Epithelial cell of proximal tubule (primary cell): ENCODE data around the gene GGNBP2. TPM values are rescaled to one million over a fixed set of nuclear protein-coding genes. Genes with fewer than 3 reads are reported as not detected.

Experiments used
- DNase-seq: peaks from one replicate; pipeline ENCODE4 v3.0.0-alpha.2; 2011; ENCODE audit warnings: low read depth
- H3K4me3 ChIP-seq: 2 replicates; pipeline ENCODE4 v1.5.1; 2011; ENCODE audit warnings: low read depth, mild to moderate bottlenecking, low read length
- CTCF ChIP-seq: conservative IDR thresholded peaks from 2 replicates; pipeline ENCODE4 v1.5.1; 2012; ENCODE audit warnings: low read depth, mild to moderate bottlenecking, low read length
- total RNA-seq: library from RNA; depleted of rRNA; stranded (reverse); fragments of >200 nt; gene quantifications from 2 replicates; pipeline ENCODE4 v1.2.3, GENCODE V29; 2015

GGNBP2 gene
- total RNA-seq, 1 donor from 2014 or later: 32.6 TPM

GRCh38 chr17:36610474-36610873 lies 65.8 kb downstream of the GGNBP2 start:
- no peak for TF ChIP-seq CTCF
- H3K4me3 ChIP-seq: no peak overlapping the region
- DNase-seq: no peak

GRCh38 chr17:36611345-36612072 lies 66.8 kb downstream of the GGNBP2 start:
- no peak overlapping the region for H3K4me3 ChIP-seq
- no peak for TF ChIP-seq CTCF
- no peak for DNase-seq

GRCh38 chr17:36612323-36612722 lies 67.6 kb downstream of the GGNBP2 start:
- DNase-seq: no peak
- no peak for TF ChIP-seq CTCF
- no peak overlapping the region for H3K4me3 ChIP-seq

GRCh38 chr17:36613155-36613554 lies 68.4 kb downstream of the GGNBP2 start:
- no peak overlapping the region for H3K4me3 ChIP-seq
- no peak for TF ChIP-seq CTCF
- DNase-seq: no peak

GRCh38 chr17:36614081-36614480 lies 69.4 kb downstream of the GGNBP2 start:
- no peak for TF ChIP-seq CTCF
- H3K4me3 ChIP-seq: no peak overlapping the region
- DNase-seq: no peak

GRCh38 chr17:36614933-36615332 lies 70.2 kb downstream of the GGNBP2 start:
- no peak overlapping the region for H3K4me3 ChIP-seq
- TF ChIP-seq CTCF: no peak
- no peak for DNase-seq
